Colon (tissue), 2 donors: ENCODE data around the gene BNC2.

ENCODE experiments used
- FAIRE-seq: peaks from 2 replicates; lab custom pipeline; 2012; peaks lifted over from hg19 to GRCh38; lab: Jason Lieb, UNC
- donor health status: control.
- donor health status: control.

Gene BNC2

GRCh38 chr9:16595227-16595626 lies 275.2 kb downstream of the BNC2 start:
- no peak for FAIRE-seq

- FAIRE-seq = no peak
Measured at GRCh38 chr9:16594787-16595186, 275.7 kb downstream of the BNC2 start.

GRCh38 chr9:16593746-16594145 lies 276.7 kb downstream of the BNC2 start:
- FAIRE-seq = no peak

GRCh38 chr9:16591092-16591491 lies 279.4 kb downstream of the BNC2 start:
- no peak for FAIRE-seq

- FAIRE-seq = no peak
Measured at GRCh38 chr9:16585591-16585990, 284.9 kb downstream of the BNC2 start.

- no peak for FAIRE-seq
Measured at GRCh38 chr9:16579872-16580432, 290.5 kb downstream of the BNC2 start.

GRCh38 chr9:16575986-16576245 lies 294.6 kb downstream of the BNC2 start:
- no peak for FAIRE-seq

GRCh38 chr9:16575142-16575985 lies 295.1 kb downstream of the BNC2 start:
- FAIRE-seq = no peak

GRCh38 chr9:16572005-16572734 lies 298.3 kb downstream of the BNC2 start:
- peak; percentile 43 for FAIRE-seq

- no peak for FAIRE-seq
Measured at GRCh38 chr9:16571127-16571802, 299.2 kb downstream of the BNC2 start.

GRCh38 chr9:16563446-16563845 lies 307.0 kb downstream of the BNC2 start:
- FAIRE-seq = no peak

- no peak for FAIRE-seq
Measured at GRCh38 chr9:16561121-16561520, 309.3 kb downstream of the BNC2 start.

- FAIRE-seq = no peak
Measured at GRCh38 chr9:16559418-16560188, 310.9 kb downstream of the BNC2 start.

GRCh38 chr9:16555802-16556201 lies 314.7 kb downstream of the BNC2 start:
- no peak for FAIRE-seq

GRCh38 chr9:16553869-16554540 lies 316.5 kb downstream of the BNC2 start:
- FAIRE-seq = no peak

GRCh38 chr9:16552252-16552651 lies 318.2 kb downstream of the BNC2 start:
- no peak for FAIRE-seq

- FAIRE-seq = no peak
Measured at GRCh38 chr9:16551692-16552091, 318.8 kb downstream of the BNC2 start.

GRCh38 chr9:16545639-16546038 lies 324.8 kb downstream of the BNC2 start:
- no peak for FAIRE-seq

GRCh38 chr9:16544842-16545241 lies 325.6 kb downstream of the BNC2 start:
- FAIRE-seq = no peak

- FAIRE-seq = no peak
Measured at GRCh38 chr9:16543686-16544085, 326.8 kb downstream of the BNC2 start.

- no peak for FAIRE-seq
Measured at GRCh38 chr9:16543225-16543624, 327.2 kb downstream of the BNC2 start.

GRCh38 chr9:16542290-16542689 lies 328.2 kb downstream of the BNC2 start:
- FAIRE-seq = no peak
